ENCODE measurements around the gene GNG3.
"Not testable (repeated sequence)": the region's sequence is repeated elsewhere in the genome, so short reads cannot be mapped to it uniquely, and the experiment has no call there.

GNG3 gene

GRCh38 chr11:62725646-62726045, 18.2 kb downstream of the GNG3 start:
- peak overlapping the region; percentile 90 for H3K27ac ChIP-seq (ENCODE audit: low read depth, low read length)
- no peaks in the 10 kb centered on the region for H3K27me3 ChIP-seq (ENCODE audit: control insufficient read depth in 1 of 2, insufficient read depth in 2 of 2, low read length in 2 of 2)
- H3K9ac ChIP-seq (ENCODE audit: low read length), result peak overlapping the region; percentile 95
- no peaks in the 10 kb centered on the region for H3K9me3 ChIP-seq (ENCODE audit: low read length)
- H3K4me3 ChIP-seq (ENCODE audit: low read depth in 1 of 2, low read length in 2 of 2), result peak overlapping the region; percentile 66 to 94
- peaks cover 40% of the 10 kb centered on the region for H3K4me1 ChIP-seq (ENCODE audit: insufficient read depth, low read length)
- H3K36me3 ChIP-seq (ENCODE audit: insufficient read depth, low read length), result peaks cover 37% of the 10 kb centered on the region

DNA sequence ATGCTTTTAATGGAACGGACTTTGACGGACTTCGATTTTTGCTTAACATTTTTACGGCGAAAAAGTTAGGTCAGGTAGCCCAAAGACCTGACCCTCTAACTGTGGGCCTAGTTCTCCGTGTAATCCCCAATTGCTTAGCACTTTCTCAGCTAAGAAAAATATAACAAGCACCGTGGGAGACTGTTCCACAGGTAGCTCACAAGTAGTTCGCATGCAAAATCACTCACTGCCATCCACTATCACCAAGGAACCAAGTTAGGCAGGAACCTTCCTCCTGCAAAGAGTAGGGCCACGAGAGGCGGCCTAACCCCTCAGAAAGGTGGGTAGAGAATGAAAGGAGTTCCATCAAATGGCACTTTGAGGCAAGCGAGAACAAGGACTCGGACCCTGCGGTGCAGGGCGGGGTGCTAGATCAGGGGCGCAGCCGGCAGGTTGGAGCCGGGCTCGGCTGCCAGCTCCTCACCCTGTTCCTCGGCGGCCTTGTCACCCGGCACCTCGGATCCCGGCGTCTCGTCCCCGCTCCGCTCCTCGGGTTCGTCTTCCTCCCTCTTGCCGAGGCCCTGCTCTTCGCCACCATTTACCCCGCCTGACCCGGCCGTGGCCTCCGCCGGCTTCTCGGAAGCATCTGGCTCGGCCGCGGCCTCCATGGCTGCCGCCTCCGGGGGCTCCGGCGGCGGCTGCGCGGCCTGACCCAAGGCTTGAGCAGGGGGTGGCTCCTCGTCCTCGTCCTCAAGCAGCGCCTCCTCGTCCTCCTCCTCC, 18.9 kb downstream of the GNG3 start:
- H3K36me3 ChIP-seq (ENCODE audit: insufficient read depth, low read length), result peaks cover 30% of the 10 kb centered on the region
- peaks cover 40% of the 10 kb centered on the region for H3K4me1 ChIP-seq (ENCODE audit: insufficient read depth, low read length)
- no peaks in the 10 kb centered on the region for H3K27me3 ChIP-seq (ENCODE audit: control insufficient read depth in 1 of 2, insufficient read depth in 2 of 2, low read length in 2 of 2)
- H3K9ac ChIP-seq (ENCODE audit: low read length), result peak overlapping the region; percentile 95
- peak overlapping the region; percentile 66 to 94 for H3K4me3 ChIP-seq (ENCODE audit: low read depth in 1 of 2, low read length in 2 of 2)
- peak overlapping the region; percentile 90 for H3K27ac ChIP-seq (ENCODE audit: low read depth, low read length)
- H3K9me3 ChIP-seq (ENCODE audit: low read length), result no peaks in the 10 kb centered on the region

DNA sequence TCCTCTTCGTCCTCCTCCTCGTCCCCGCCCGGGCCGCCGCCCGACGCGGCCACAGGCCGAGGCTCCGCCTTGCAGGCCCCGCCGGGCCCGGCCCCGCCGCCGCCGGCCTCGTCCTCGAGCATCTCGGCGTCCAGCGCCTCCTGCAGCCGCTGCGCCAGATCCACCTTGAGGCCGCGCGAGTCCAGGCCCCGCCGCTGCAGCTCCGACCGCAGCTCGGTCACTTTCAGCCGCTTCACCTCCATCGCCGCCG, 19.4 kb downstream of the GNG3 start:
- Histone ChIP-seq H3K36me3 (ENCODE audit: insufficient read depth, low read length) (peaks cover 25% of the 10 kb centered on the region), H3K9ac (ENCODE audit: low read length) (peak overlapping the region; percentile 95), H3K9me3 (ENCODE audit: low read length) (no peaks in the 10 kb centered on the region), H3K27me3 (ENCODE audit: control insufficient read depth in 1 of 2, insufficient read depth in 2 of 2, low read length in 2 of 2) (no peaks in the 10 kb centered on the region), H3K27ac (ENCODE audit: low read depth, low read length) (peak overlapping the region; percentile 90), H3K4me3 (ENCODE audit: low read depth in 1 of 2, low read length in 2 of 2) (peak overlapping the region; percentile 66 to 94), H3K4me1 (ENCODE audit: insufficient read depth, low read length) (peaks cover 40% of the 10 kb centered on the region)

- Histone ChIP-seq H3K27me3 (ENCODE audit: control insufficient read depth in 1 of 2, insufficient read depth in 2 of 2, low read length in 2 of 2) (no peaks in the 10 kb centered on the region), H3K9me3 (ENCODE audit: low read length) (no peaks in the 10 kb centered on the region), H3K4me3 (ENCODE audit: low read depth in 1 of 2, low read length in 2 of 2) (peak within 1 kb of the TSS; percentile 66 to 94), H3K4me1 (ENCODE audit: insufficient read depth, low read length) (peaks cover 40% of the 10 kb centered on the region), H3K9ac (ENCODE audit: low read length) (peak within 1 kb of the TSS; percentile 95), H3K27ac (ENCODE audit: low read depth, low read length) (peak within 1 kb of the TSS; percentile 90), H3K36me3 (ENCODE audit: insufficient read depth, low read length) (peaks cover 20% of the 10 kb centered on the region)
Observed at GRCh38 chr11:62727165-62727871, 19.8 kb downstream of the GNG3 start, which contains the start of gene HNRNPUL2. Gene HNRNPUL2 (minus strand): TSS chr11:62727457. CDS start chr11:62727156, 301 bp downstream.

GRCh38 chr11:62727872-62728170, 20.3 kb downstream of the GNG3 start:
- Histone ChIP-seq H3K27ac (ENCODE audit: low read depth, low read length) (peak overlapping the region; percentile 90), H3K4me1 (ENCODE audit: insufficient read depth, low read length) (peaks cover 40% of the 10 kb centered on the region)

DNA sequence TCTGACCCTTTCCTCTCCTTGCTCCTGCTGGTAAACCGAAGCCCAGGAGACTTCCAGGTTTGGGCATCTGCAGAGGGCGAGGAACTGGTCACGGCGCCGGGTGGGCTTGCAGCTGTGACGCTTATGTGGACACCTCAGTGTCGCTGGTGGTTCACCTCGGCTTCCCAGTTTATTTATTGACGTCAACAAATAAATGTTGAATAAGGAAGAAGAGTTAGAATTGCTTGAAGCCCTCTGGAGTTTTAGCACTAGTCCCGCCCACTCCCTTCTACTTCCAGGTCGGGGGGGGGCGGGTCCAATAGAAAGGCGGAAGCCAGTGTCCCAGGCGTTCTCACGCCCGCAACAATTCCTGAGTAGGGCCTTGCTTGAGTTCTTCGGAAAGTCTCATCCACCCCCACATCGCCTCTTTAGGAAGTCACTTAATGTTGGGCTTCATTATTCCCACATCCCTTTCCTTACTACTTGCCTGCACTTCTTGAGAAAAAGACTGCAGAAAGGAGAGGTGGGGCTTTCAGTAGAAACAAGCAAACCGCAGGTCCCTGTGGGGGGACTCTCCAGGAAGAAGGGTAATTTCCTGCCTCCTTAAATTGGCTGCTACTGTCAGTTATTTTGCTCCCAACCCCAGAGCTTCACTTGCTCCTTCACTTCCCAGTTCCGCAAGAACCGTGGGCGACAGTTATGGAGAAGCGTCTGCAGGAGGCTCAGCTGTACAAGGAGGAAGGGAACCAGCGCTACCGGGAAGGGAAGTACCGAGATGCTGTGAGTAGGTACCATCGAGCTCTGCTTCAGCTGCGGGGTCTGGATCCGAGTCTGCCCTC, 20.9 kb downstream of the GNG3 start, which contains the start of gene TTC9C:
TTC9C (plus strand) TSS at position 316 of the 818 bp plus-strand sequence; CDS start at position 679, 363 bp downstream.
- peaks cover 17% of the 10 kb centered on the region for H3K36me3 ChIP-seq (ENCODE audit: insufficient read depth, low read length)
- H3K9me3 ChIP-seq (ENCODE audit: low read length), result no peaks in the 10 kb centered on the region
- H3K9ac ChIP-seq (ENCODE audit: low read length), result peak within 1 kb of the TSS; percentile 86
- H3K27ac ChIP-seq (ENCODE audit: low read depth, low read length), result peak within 1 kb of the TSS; percentile 90
- H3K4me3 ChIP-seq (ENCODE audit: low read depth in 1 of 2, low read length in 2 of 2), result peak within 1 kb of the TSS; percentile 66 to 94
- H3K27me3 ChIP-seq (ENCODE audit: control insufficient read depth in 1 of 2, insufficient read depth in 2 of 2, low read length in 2 of 2), result no peaks in the 10 kb centered on the region
- peaks cover 39% of the 10 kb centered on the region for H3K4me1 ChIP-seq (ENCODE audit: insufficient read depth, low read length)

More at GRCh38 chr11:62727872-62728170, 20.3 kb downstream of the GNG3 start:
- Histone ChIP-seq H3K9ac (ENCODE audit: low read length) (peak overlapping the region; percentile 86), H3K27me3 (ENCODE audit: control insufficient read depth in 1 of 2, insufficient read depth in 2 of 2, low read length in 2 of 2) (no peaks in the 10 kb centered on the region), H3K9me3 (ENCODE audit: low read length) (no peaks in the 10 kb centered on the region), H3K4me3 (ENCODE audit: low read depth in 1 of 2, low read length in 2 of 2) (peak overlapping the region; percentile 61 to 94), H3K36me3 (ENCODE audit: insufficient read depth, low read length) (peaks cover 18% of the 10 kb centered on the region)

GRCh38 chr11:62730076-62730475, 22.6 kb downstream of the GNG3 start:
- not testable (repeated sequence) for H3K9me3 ChIP-seq (ENCODE audit: low read length); H3K9ac ChIP-seq (ENCODE audit: low read length); H3K27ac ChIP-seq (ENCODE audit: low read depth, low read length); H3K27me3 ChIP-seq (ENCODE audit: control insufficient read depth in 1 of 2, insufficient read depth in 2 of 2, low read length in 2 of 2)
- peaks cover 14% of the 10 kb centered on the region for H3K36me3 ChIP-seq (ENCODE audit: insufficient read depth, low read length)
- H3K4me1 ChIP-seq (ENCODE audit: insufficient read depth, low read length), result peaks cover 22% of the 10 kb centered on the region
- peak overlapping the region in 1 of 2 donors; percentile 24 for H3K4me3 ChIP-seq (ENCODE audit: low read depth in 1 of 2, low read length in 2 of 2)

- no peak overlapping the region for H3K4me3 ChIP-seq (ENCODE audit: low read depth in 1 of 2, low read length in 2 of 2)
- H3K9ac ChIP-seq (ENCODE audit: low read length), result no peak overlapping the region
- peaks cover 11% of the 10 kb centered on the region for H3K4me1 ChIP-seq (ENCODE audit: insufficient read depth, low read length)
- H3K27me3 ChIP-seq (ENCODE audit: control insufficient read depth in 1 of 2, insufficient read depth in 2 of 2, low read length in 2 of 2), result no peaks in the 10 kb centered on the region
- no peaks in the 10 kb centered on the region for H3K9me3 ChIP-seq (ENCODE audit: low read length)
- no peak overlapping the region for H3K27ac ChIP-seq (ENCODE audit: low read depth, low read length)
- peaks cover 20% of the 10 kb centered on the region for H3K36me3 ChIP-seq (ENCODE audit: insufficient read depth, low read length)
Observed at GRCh38 chr11:62732830-62733229, 25.4 kb downstream of the GNG3 start.

DNA sequence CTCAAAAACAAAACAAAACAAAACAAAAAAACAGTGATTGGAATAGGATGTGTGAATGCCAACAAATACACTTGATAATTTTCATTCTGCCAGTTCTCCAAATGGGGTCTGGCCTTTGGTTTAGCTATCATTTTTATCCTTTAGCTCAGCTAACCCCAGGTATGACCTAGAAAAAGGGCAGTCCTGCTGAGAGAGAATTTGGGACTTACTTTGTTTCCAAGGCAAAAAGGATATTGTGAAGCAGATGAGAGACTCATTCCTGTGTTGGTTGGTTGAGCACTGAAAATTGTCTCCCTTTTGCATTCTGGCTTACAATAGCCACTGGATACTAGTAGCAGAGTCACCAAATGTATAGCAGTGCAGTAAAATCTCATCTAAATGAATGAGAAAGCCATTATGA, 29.7 kb downstream of the GNG3 start:
- Histone ChIP-seq H3K27ac (ENCODE audit: low read depth, low read length) (no peak overlapping the region), H3K9ac (ENCODE audit: low read length) (no peak overlapping the region), H3K4me1 (ENCODE audit: insufficient read depth, low read length) (no peaks in the 10 kb centered on the region), H3K36me3 (ENCODE audit: insufficient read depth, low read length) (peaks cover 35% of the 10 kb centered on the region), H3K27me3 (ENCODE audit: control insufficient read depth in 1 of 2, insufficient read depth in 2 of 2, low read length in 2 of 2) (no peaks in the 10 kb centered on the region), H3K9me3 (ENCODE audit: low read length) (no peaks in the 10 kb centered on the region), H3K4me3 (ENCODE audit: low read depth in 1 of 2, low read length in 2 of 2) (no peak overlapping the region)

- Histone ChIP-seq H3K27me3 (ENCODE audit: control insufficient read depth in 1 of 2, insufficient read depth in 2 of 2, low read length in 2 of 2) (no peaks in the 10 kb centered on the region), H3K9ac (ENCODE audit: low read length) (no peak overlapping the region), H3K9me3 (ENCODE audit: low read length) (no peaks in the 10 kb centered on the region), H3K27ac (ENCODE audit: low read depth, low read length) (no peak overlapping the region), H3K4me3 (ENCODE audit: low read depth in 1 of 2, low read length in 2 of 2) (no peak overlapping the region), H3K4me1 (ENCODE audit: insufficient read depth, low read length) (peaks cover 8% of the 10 kb centered on the region), H3K36me3 (ENCODE audit: insufficient read depth, low read length) (peaks cover 14% of the 10 kb centered on the region)
Observed at GRCh38 chr11:62747475-62748160, 40.1 kb downstream of the GNG3 start.

DNA sequence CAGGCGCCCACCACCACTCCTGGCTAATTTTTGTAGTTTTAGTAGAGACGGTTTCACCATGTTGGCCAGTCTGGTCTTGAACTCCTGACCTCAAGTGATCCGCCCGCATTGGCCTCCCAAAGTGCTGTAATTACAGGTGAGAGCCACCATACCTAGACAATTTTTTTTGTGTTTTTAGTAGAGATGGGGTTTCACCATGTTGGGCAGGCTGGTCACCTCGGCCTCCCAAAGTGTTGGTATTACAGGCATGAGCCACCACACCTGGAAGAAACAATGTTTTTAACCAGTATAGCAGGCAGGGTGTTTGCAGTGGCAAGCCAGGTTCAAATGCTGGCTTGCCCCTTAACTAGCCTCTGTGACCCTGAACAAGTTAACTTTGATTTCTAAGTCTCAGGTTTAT, 42.5 kb downstream of the GNG3 start:
- H3K27ac ChIP-seq (ENCODE audit: low read depth, low read length); H3K9ac ChIP-seq (ENCODE audit: low read length): not testable (repeated sequence)

More for the DNA sequence above, 42.5 kb downstream of the GNG3 start:
- peaks cover 21% of the 10 kb centered on the region for H3K36me3 ChIP-seq (ENCODE audit: insufficient read depth, low read length)
- not testable (repeated sequence) for H3K9me3 ChIP-seq (ENCODE audit: low read length); H3K27me3 ChIP-seq (ENCODE audit: control insufficient read depth in 1 of 2, insufficient read depth in 2 of 2, low read length in 2 of 2); H3K4me3 ChIP-seq (ENCODE audit: low read depth in 1 of 2, low read length in 2 of 2)
- H3K4me1 ChIP-seq (ENCODE audit: insufficient read depth, low read length), result peaks cover 18% of the 10 kb centered on the region

All from muscle layer of colon (tissue), 2 donors.